T follicular helper cell (primary cell): ENCODE measurements around the gene CEMP1.

Experiments
- DNase-seq: peaks from one replicate; pipeline ENCODE4 v3.0.0-alpha.2; 2020; ENCODE audit warnings: low read depth

CEMP1 gene

GRCh38 chr16:2520097-2520783, 11.0 kb downstream of the CEMP1 start, which contains the start of gene AMDHD2:
Gene AMDHD2, plus strand, starts transcription at chr16:2520371. Its CDS starts 88 bp downstream, at chr16:2520459.
- peak; percentile 87 for DNase-seq

- DNase-seq, result no peak
Observed at GRCh38 chr16:2519711-2520080, 11.5 kb downstream of the CEMP1 start.

- no peak for DNase-seq
Observed at GRCh38 chr16:2518823-2519710, 12.1 kb downstream of the CEMP1 start.

GRCh38 chr16:2517954-2518605, 13.1 kb downstream of the CEMP1 start:
- DNase-seq, result no peak

- DNase-seq, result no peak
Observed at GRCh38 chr16:2516391-2517240, 14.6 kb downstream of the CEMP1 start.

GRCh38 chr16:2515180-2515851, 15.9 kb downstream of the CEMP1 start:
- no peak for DNase-seq

GRCh38 chr16:2514333-2515179, 16.7 kb downstream of the CEMP1 start:
- no peak for DNase-seq

- DNase-seq, result peak; percentile 85
Observed at GRCh38 chr16:2513405-2514332, 17.5 kb downstream of the CEMP1 start, which contains the start of gene ATP6V0C. Gene ATP6V0C, plus strand, starts transcription at chr16:2513952. Its CDS starts 152 bp downstream, at chr16:2514104.

- no peak for DNase-seq
Observed at GRCh38 chr16:2512735-2513404, 18.3 kb downstream of the CEMP1 start.

- no peak for DNase-seq
Observed at GRCh38 chr16:2511996-2512734, 19.0 kb downstream of the CEMP1 start.

- DNase-seq, result no peak
Observed at GRCh38 chr16:2511128-2511800, 19.9 kb downstream of the CEMP1 start.

- no peak for DNase-seq
Observed at GRCh38 chr16:2508722-2509400, 22.3 kb downstream of the CEMP1 start.

- no peak for DNase-seq
Observed at GRCh38 chr16:2507665-2508064, 23.5 kb downstream of the CEMP1 start.

GRCh38 chr16:2507052-2507659, 24.1 kb downstream of the CEMP1 start:
- no peak for DNase-seq

- DNase-seq, result no peak
Observed at GRCh38 chr16:2505695-2506094, 25.5 kb downstream of the CEMP1 start.
